Right atrium auricular region (tissue), 2 donors: ENCODE results near the gene STARD9. TPM values are rescaled to one million over a fixed set of nuclear protein-coding genes. Genes with fewer than 3 reads are reported as not detected.
A peak's percentile ranks its signal among the peaks of the same experiment; 100 is the strongest.

Experiments used
- DNase-seq: peaks from one replicate; pipeline ENCODE4 v3.0.0-alpha.2; 2019; ENCODE audit warnings: low spot score
- H3K27ac ChIP-seq, 2 donors: fragments of 200-600 bp; sonication (generic); 1 replicate in 1 of 2; 2 replicates in 1 of 2; pipeline ENCODE4 v1.5.1; 2016 to 2019
- H3K27me3 ChIP-seq, 2 donors: fragments of 200-600 bp; sonication (generic); one replicate each; pipeline versions ENCODE4 v1.5.1 to v1.6.0; 2017 to 2019
- H3K36me3 ChIP-seq: fragments of 200-600 bp; sonication (generic); one replicate; pipeline ENCODE4 v1.5.1; 2016
- H3K4me1 ChIP-seq, 2 donors: fragments of 200-600 bp; sonication (generic); one replicate each; pipeline versions ENCODE4 v1.5.1 to v1.6.0; 2017 to 2019
- H3K4me3 ChIP-seq, 2 donors: fragments of 200-600 bp; sonication (generic); 1 replicate in 1 of 2; 2 replicates in 1 of 2; pipeline ENCODE4 v1.5.1; 2017 to 2019; ENCODE audit warnings: mild to moderate bottlenecking in 1 of 2, moderate library complexity in 1 of 2
- H3K9me3 ChIP-seq, 2 donors: fragments of 200-600 bp; sonication (generic); one replicate each; pipeline ENCODE4 v1.5.1; 2019
- CTCF ChIP-seq, 2 donors: fragments of 200-600 bp; sonication (generic); IDR thresholded peaks; one replicate each; pipeline ENCODE4 v1.5.1; 2019; ENCODE audit warnings: antibody characterized with exemption in 2 of 2
- total RNA-seq, 2 donors: library from RNA; depleted of rRNA; stranded (reverse); fragments of >200 nt; gene quantifications; one replicate each; pipeline ENCODE4 v1.1.0, GENCODE V29; 2016

Gene STARD9
- total RNA-seq, 2 donors from 2014 or later = 8.3 to 8.8 TPM

GRCh38 chr15:42558739-42559138, 16.7 kb upstream of the STARD9 start:
- peaks cover 37% of the 10 kb centered on the region for H3K36me3 ChIP-seq
- H3K4me3 ChIP-seq = no peak overlapping the region
- no peak overlapping the region for H3K27ac ChIP-seq
- DNase-seq = no peak
- TF ChIP-seq CTCF (IDR thresholded peaks at IDR 0.05) = no peak
- no peaks in the 10 kb centered on the region for H3K27me3 ChIP-seq
- H3K9me3 ChIP-seq = no peaks in the 10 kb centered on the region
- no peaks in the 10 kb centered on the region for H3K4me1 ChIP-seq

GRCh38 chr15:42576040-42576594, 711 bp downstream of the STARD9 start:
- H3K36me3 ChIP-seq = no peaks in the 10 kb centered on the region
- DNase-seq = no peak
- TF ChIP-seq CTCF (IDR thresholded peaks at IDR 0.05) = no peak
- no peaks in the 10 kb centered on the region for H3K9me3 ChIP-seq
- no peaks in the 10 kb centered on the region for H3K27me3 ChIP-seq
- peak overlapping the region; percentile 94 to 95 for H3K27ac ChIP-seq
- peaks cover 0 to 51% of the 10 kb centered on the region in 2 donors for H3K4me1 ChIP-seq
- H3K4me3 ChIP-seq = peak overlapping the region; percentile 70 to 91

GRCh38 chr15:42576776-42577175, 1.4 kb downstream of the STARD9 start:
- no peaks in the 10 kb centered on the region for H3K27me3 ChIP-seq
- no peak for DNase-seq
- H3K9me3 ChIP-seq = no peaks in the 10 kb centered on the region
- H3K27ac ChIP-seq = peak overlapping the region; percentile 94 to 95
- peaks cover 0 to 57% of the 10 kb centered on the region in 2 donors for H3K4me1 ChIP-seq
- TF ChIP-seq CTCF (IDR thresholded peaks at IDR 0.05) = no peak
- H3K36me3 ChIP-seq = no peaks in the 10 kb centered on the region
- peak overlapping the region in 1 of 2 donors; percentile 91 for H3K4me3 ChIP-seq

GRCh38 chr15:42577514-42578031, 2.2 kb downstream of the STARD9 start:
- DNase-seq = no peak
- Histone ChIP-seq H3K36me3 (no peaks in the 10 kb centered on the region), H3K4me1 (peaks cover 0 to 65% of the 10 kb centered on the region in 2 donors), H3K9me3 (no peaks in the 10 kb centered on the region), H3K4me3 (peak overlapping the region in 1 of 2 donors; percentile 91), H3K27me3 (no peaks in the 10 kb centered on the region), H3K27ac (peak overlapping the region; percentile 94 to 95)
- TF ChIP-seq CTCF (IDR thresholded peaks at IDR 0.05) = no peak

- DNase-seq = no peak
- TF ChIP-seq CTCF (IDR thresholded peaks at IDR 0.05) = no peak
- peak overlapping the region in 1 of 2 donors; percentile 23 for H3K27ac ChIP-seq
- no peaks in the 10 kb centered on the region for H3K9me3 ChIP-seq
- H3K4me3 ChIP-seq = no peak overlapping the region
- H3K27me3 ChIP-seq = no peaks in the 10 kb centered on the region
- no peaks in the 10 kb centered on the region for H3K36me3 ChIP-seq
- peaks cover 0 to 80% of the 10 kb centered on the region in 2 donors for H3K4me1 ChIP-seq
Observed at GRCh38 chr15:42578984-42579537, 3.7 kb downstream of the STARD9 start.
